Measurements from ENCODE around the gene OTOG. TPM values are rescaled to one million over a fixed set of nuclear protein-coding genes. Genes with fewer than 3 reads are reported as not detected.

OTOG gene
- total and polyA plus RNA-seq, 2 of the 8 experiments (the other 6 are each of a cell fraction or from before 2014, with no cell fraction given): 0.41 to 1.5 TPM

DNA sequence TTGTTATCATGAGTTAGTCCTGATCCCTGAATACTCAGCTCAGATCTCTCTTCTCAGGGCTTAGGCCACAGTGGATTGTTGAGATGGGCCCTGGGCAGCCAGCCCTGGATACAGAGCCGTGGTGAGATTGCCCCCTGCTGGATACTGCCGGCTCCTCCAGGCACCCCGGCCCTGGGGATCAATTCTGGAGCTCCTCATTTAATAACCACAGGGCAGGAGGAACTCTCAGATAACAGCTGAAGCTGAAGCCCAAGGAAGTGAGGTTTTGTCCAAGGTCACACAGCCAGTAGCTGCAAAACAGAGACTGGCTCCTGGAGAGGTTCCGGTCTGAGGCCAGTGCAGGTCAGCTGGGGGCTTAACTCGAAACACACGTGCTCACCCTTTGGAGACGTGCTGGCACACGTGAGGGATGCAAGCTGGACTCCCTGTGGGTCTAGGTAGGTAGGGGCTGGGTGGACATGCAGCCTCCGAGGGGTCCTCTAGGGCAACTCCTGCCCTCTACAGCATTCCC, 18.8 kb upstream of the OTOG start:
- WGBS, 2 experiments (ENCODE audit: extremely low coverage in 1 of 2, insufficient coverage in 1 of 2, insufficient read length in 1 of 2, insufficient replicate concordance in 2 of 2, low coverage in 1 of 2, low lambda C conversion rate in 2 of 2, missing lambda C conversion rate in 1 of 2): 71% methylated on average over 9 of the region's 9 CpGs; no CpG with 5 or more reads in 1 of the 2 experiments
- peaks cover 0 to 3% (median 0%) of the 10 kb centered on the region in 4 experiments; a peak in 3 of 7 replicates for H3K4me1 ChIP-seq (replicated peaks in 1 of 4; ENCODE audit: control insufficient read depth in 3 of 4, insufficient read depth in 4 of 4, low read length in 3 of 4)
- DNase-seq (ENCODE audit: low read depth in 1 of 2, low spot score in 2 of 2) (peak in 1 of 2 experiments; percentile 90), FAIRE-seq (peak; percentile 57)
- no peak overlapping the region for H3K23ac ChIP-seq (ENCODE audit: insufficient read length)
- no peak overlapping the region for H2AFZ ChIP-seq (ENCODE audit: low read length)
- no peak overlapping the region for H4K8ac ChIP-seq (ENCODE audit: extremely low read depth, insufficient read depth, low read length)
- H3K56ac ChIP-seq (replicated peaks; ENCODE audit: insufficient read length, low read depth, low read length): no peak overlapping the region
- H3K18ac ChIP-seq (ENCODE audit: extremely low read depth, low read length): no peak overlapping the region
- H3K23me2 ChIP-seq (ENCODE audit: low read depth, low read length): no peaks in the 10 kb centered on the region
- H4K20me1 ChIP-seq (replicated peaks in 1 of 2; ENCODE audit: control insufficient read depth in 1 of 2, insufficient read depth in 2 of 2, low read length in 2 of 2): peaks cover 0 to 2% of the 10 kb centered on the region in 2 experiments
- no peak overlapping the region for H3K4me3 ChIP-seq (ENCODE audit: extremely low read depth in 1 of 4, insufficient read depth in 2 of 4, low read depth in 3 of 4, low read length in 4 of 4)
- ChIA-PET POLR2A (ENCODE audit: partially characterized antibody) (interaction anchor here (0.7 to 1.2 kb wide), 5 partner anchors 9 to 144 kb away, joined by 3 to 5 read pairs (median 3); partner anchors contain the start of gene USH1C), CTCF (ENCODE audit: partially characterized antibody) (interaction anchor here (0.6 to 44.8 kb wide), 58 partner anchors 10 to 502 kb away, joined by 3 to 1414 read pairs (median 4); partner anchors contain the start of genes ABCC8, KCNJ11 and OTOG)
- H3K79me1 ChIP-seq (ENCODE audit: low read depth, low read length): no peaks in the 10 kb centered on the region
- no peak overlapping the region for H4K91ac ChIP-seq (replicated peaks; ENCODE audit: insufficient read length, low read length)
- H2BK12ac ChIP-seq (ENCODE audit: low read depth, low read length): no peak overlapping the region
- H3K27me3 ChIP-seq (replicated peaks in 1 of 4; ENCODE audit: control insufficient read depth in 3 of 4, extremely low read depth in 1 of 4, insufficient read depth in 3 of 4, low read length in 3 of 4): no peaks in the 10 kb centered on the region
- no peak overlapping the region for H3K4ac ChIP-seq (replicated peaks; ENCODE audit: insufficient read length, low read depth, low read length)
- no peak overlapping the region for H2BK5ac ChIP-seq (ENCODE audit: low read depth, low read length)
- H2BK20ac ChIP-seq (ENCODE audit: low read length): no peak overlapping the region
- no peak overlapping the region for H2AK5ac ChIP-seq (ENCODE audit: low read depth, low read length)
- no peak overlapping the region for H2BK15ac ChIP-seq (ENCODE audit: low read length)
- H2BK120ac ChIP-seq (replicated peaks; ENCODE audit: low read depth, low read length): no peak overlapping the region
- no peak overlapping the region for H4K5ac ChIP-seq (ENCODE audit: insufficient read length, low read depth, low read length)
- H3K9ac ChIP-seq (replicated peaks in 1 of 4; ENCODE audit: extremely low read depth in 1 of 4, low read depth in 3 of 4, low read length in 3 of 4): no peak overlapping the region
- no peaks in the 10 kb centered on the region for H3K36me3 ChIP-seq (ENCODE audit: control insufficient read depth in 2 of 4, insufficient read depth in 4 of 4, low read length in 3 of 4)
- H3K14ac ChIP-seq (ENCODE audit: insufficient read length): no peak overlapping the region
- no peaks in the 10 kb centered on the region for H3K9me3 ChIP-seq (ENCODE audit: insufficient read depth in 2 of 2, low read depth in 1 of 2, low read length in 1 of 2)
- H3K79me2 ChIP-seq (ENCODE audit: control insufficient read depth in 1 of 2, insufficient read depth in 2 of 2, low read length in 2 of 2): no peaks in the 10 kb centered on the region
- no peak overlapping the region for H3K4me2 ChIP-seq (ENCODE audit: insufficient read depth in 1 of 2, low read depth in 2 of 2, low read length in 2 of 2)
- 0 out of 2 replicates have a peak overlapping the region, but pooled peaks have one; percentile 27 for H3K27ac ChIP-seq (ENCODE audit: low read depth, low read length)
- TF ChIP-seq, protein P1, sequence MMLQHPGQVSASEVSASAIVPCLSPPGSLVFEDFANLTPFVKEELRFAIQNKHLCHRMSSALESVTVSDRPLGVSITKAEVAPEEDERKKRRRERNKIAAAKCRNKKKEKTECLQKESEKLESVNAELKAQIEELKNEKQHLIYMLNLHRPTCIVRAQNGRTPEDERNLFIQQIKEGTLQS (IDR thresholded peaks at IDR 0.05; ENCODE audit: insufficient read depth, low read depth, low read length): no peak
- TF ChIP-seq NRF1 (IDR thresholded peaks at IDR 0.05; ENCODE audit: low read depth, low read length) (no peak), ASH2L (IDR thresholded peaks at IDR 0.05; ENCODE audit: low read length) (no peak), FOSL1 (IDR thresholded peaks at IDR 0.05; ENCODE audit: insufficient read depth, low read depth, low read length) (no peak), CBX5 (IDR thresholded peaks at IDR 0.05; ENCODE audit: low read depth, low read length) (no peak), CHD2 (IDR thresholded peaks at IDR 0.05; ENCODE audit: low read length) (no peak), BRCA1 (IDR thresholded peaks at IDR 0.05; ENCODE audit: low read depth, low read length) (no peak), SP4 (IDR thresholded peaks at IDR 0.05; ENCODE audit: low read length) (no peak), TAF7 (optimal IDR thresholded peaks at IDR 0.05; ENCODE audit: borderline replicate concordance, low read depth, low read length) (no peak)
- TF ChIP-seq, protein P2, sequence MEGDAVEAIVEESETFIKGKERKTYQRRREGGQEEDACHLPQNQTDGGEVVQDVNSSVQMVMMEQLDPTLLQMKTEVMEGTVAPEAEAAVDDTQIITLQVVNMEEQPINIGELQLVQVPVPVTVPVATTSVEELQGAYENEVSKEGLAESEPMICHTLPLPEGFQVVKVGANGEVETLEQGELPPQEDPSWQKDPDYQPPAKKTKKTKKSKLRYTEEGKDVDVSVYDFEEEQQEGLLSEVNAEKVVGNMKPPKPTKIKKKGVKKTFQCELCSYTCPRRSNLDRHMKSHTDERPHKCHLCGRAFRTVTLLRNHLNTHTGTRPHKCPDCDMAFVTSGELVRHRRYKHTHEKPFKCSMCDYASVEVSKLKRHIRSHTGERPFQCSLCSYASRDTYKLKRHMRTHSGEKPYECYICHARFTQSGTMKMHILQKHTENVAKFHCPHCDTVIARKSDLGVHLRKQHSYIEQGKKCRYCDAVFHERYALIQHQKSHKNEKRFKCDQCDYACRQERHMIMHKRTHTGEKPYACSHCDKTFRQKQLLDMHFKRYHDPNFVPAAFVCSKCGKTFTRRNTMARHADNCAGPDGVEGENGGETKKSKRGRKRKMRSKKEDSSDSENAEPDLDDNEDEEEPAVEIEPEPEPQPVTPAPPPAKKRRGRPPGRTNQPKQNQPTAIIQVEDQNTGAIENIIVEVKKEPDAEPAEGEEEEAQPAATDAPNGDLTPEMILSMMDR (IDR thresholded peaks at IDR 0.05; ENCODE audit: control extremely low read depth in 1 of 3, insufficient read depth in 1 of 3, low read depth in 1 of 3, low read length in 3 of 3): peak; percentile 80 to 93 (median 83)
